Cardiac muscle cell (in vitro differentiated cells and primary cell): ENCODE results near the gene CCDC69. TPM values are rescaled to one million over a fixed set of nuclear protein-coding genes. Genes with fewer than 3 reads are reported as not detected.
A peak's percentile ranks its signal among the peaks of the same experiment; 100 is the strongest.

Experiments
- DNase-seq, 2 donors: peaks; one replicate each; pipeline versions ENCODE4 v3.0.0 to v3.0.0-alpha.2; 2010 to 2017; ENCODE audit warnings: low read depth in 1 of 2, low spot score in 1 of 2
- H3K27ac ChIP-seq: fragments of 200-600 bp; sonication (generic); 2 replicates; pipeline ENCODE4 v1.5.1; 2016
- H3K27me3 ChIP-seq: fragments of 200-600 bp; sonication (generic); 2 replicates; pipeline ENCODE4 v1.6.0; 2016; ENCODE audit warnings: control low read depth
- H3K36me3 ChIP-seq: fragments of 200-600 bp; sonication (generic); 2 replicates; pipeline ENCODE4 v1.5.1; 2016; ENCODE audit warnings: control low read depth
- H3K4me1 ChIP-seq: fragments of 200-600 bp; sonication (generic); 2 replicates; pipeline ENCODE4 v1.8.1; 2017; ENCODE audit warnings: low read depth, mild to moderate bottlenecking, mixed run types
- H3K4me3 ChIP-seq: fragments of 200-600 bp; sonication (generic); 2 replicates; pipeline ENCODE4 v1.5.1; 2016; ENCODE audit warnings: mild to moderate bottlenecking
- H3K9me3 ChIP-seq: fragments of 200-600 bp; sonication (generic); 2 replicates; pipeline ENCODE4 v1.5.1; 2017; ENCODE audit warnings: low read depth, mild to moderate bottlenecking, control low read depth
- polyA plus RNA-seq: library from polyadenylated mRNA; unstranded; fragments of >200 nt; fragmentation: Nextera tagmentation; extraction: Ambion mirVana; gene quantifications from 2 replicates; pipeline ENCODE4 v1.2.1, GENCODE V29; 2016
- total RNA-seq: library from RNA; depleted of rRNA; stranded (reverse); fragments of >200 nt; gene quantifications from 2 replicates; pipeline ENCODE4 v1.2.3, GENCODE V29; 2016
- TF ChIP-seq, protein P1 (sequence below): IDR thresholded peaks from 2 replicates; pipeline ENCODE4 v1.5.1; 2012; ENCODE audit warnings: low read depth, mild to moderate bottlenecking, low read length

The CCDC69 gene
- total and polyA plus RNA-seq, 2 experiments from 2014 or later: 70.4 to 104 TPM

DNA sequence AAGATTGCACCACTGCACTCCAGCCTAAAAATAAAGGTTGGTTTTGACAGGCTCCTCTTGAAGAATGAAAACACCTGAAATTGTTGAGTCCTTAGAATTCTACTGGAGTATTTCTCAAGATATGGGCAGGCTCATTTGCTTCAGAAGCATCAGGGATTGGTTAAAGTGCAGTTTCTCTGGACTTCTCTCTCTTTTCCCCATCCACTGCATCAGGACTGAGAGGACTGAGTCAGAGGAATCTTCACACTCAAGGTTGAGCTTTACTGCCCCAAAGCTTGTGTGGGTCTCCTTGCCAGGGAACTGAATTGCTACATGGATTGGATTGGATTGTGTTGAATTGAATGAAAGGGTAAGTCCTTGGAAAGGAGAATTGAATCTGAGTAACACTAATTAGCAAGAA is 7.5 kb upstream of the CCDC69 start:
- H3K27ac ChIP-seq: no peak overlapping the region
- no peak for DNase-seq

DNA sequence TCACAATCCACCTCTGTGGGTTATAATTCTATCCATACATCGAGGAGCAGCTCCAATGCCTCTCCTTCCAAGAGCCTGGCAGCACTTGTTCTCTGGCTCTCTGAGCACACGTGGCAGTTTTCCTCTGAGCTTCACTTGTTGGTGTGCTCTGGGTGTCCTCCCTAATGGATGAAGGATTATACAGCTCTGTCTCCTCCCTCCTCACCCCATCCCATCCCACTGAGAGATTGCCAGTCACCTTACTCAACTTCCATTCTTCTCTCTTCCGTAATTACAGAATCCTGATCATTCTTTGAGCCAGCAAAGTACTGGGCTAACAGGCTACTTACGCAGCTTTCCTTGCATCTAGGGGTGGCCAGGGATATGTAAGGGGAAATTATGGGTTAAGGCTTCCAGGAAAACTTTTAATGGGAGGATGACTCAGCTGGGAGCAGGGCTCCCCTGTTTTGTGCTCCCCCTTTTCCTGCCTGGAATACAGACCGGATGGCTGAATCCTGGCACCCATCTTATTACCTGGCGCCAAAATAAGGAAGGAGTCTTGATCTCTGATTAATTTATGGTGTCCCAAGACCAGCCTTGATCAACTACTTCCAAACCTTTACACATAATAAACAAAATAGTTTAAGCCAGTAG is 6.3 kb upstream of the CCDC69 start:
- Histone ChIP-seq H3K27ac (peak overlapping the region; percentile 32), H3K36me3 (no peaks in the 10 kb centered on the region), H3K27me3 (no peaks in the 10 kb centered on the region), H3K4me3 (no peak overlapping the region), H3K9me3 (no peaks in the 10 kb centered on the region), H3K4me1 (peaks cover 10% of the 10 kb centered on the region)
- DNase-seq: no peak
- TF ChIP-seq, protein P1, sequence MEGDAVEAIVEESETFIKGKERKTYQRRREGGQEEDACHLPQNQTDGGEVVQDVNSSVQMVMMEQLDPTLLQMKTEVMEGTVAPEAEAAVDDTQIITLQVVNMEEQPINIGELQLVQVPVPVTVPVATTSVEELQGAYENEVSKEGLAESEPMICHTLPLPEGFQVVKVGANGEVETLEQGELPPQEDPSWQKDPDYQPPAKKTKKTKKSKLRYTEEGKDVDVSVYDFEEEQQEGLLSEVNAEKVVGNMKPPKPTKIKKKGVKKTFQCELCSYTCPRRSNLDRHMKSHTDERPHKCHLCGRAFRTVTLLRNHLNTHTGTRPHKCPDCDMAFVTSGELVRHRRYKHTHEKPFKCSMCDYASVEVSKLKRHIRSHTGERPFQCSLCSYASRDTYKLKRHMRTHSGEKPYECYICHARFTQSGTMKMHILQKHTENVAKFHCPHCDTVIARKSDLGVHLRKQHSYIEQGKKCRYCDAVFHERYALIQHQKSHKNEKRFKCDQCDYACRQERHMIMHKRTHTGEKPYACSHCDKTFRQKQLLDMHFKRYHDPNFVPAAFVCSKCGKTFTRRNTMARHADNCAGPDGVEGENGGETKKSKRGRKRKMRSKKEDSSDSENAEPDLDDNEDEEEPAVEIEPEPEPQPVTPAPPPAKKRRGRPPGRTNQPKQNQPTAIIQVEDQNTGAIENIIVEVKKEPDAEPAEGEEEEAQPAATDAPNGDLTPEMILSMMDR: no peak

More for the DNA sequence above, 7.5 kb upstream of the CCDC69 start:
- peaks cover 10% of the 10 kb centered on the region for H3K4me1 ChIP-seq
- H3K27me3 ChIP-seq: no peaks in the 10 kb centered on the region
- TF ChIP-seq, protein P1: no peak
- H3K36me3 ChIP-seq: no peaks in the 10 kb centered on the region
- no peaks in the 10 kb centered on the region for H3K9me3 ChIP-seq
- no peak overlapping the region for H3K4me3 ChIP-seq

GRCh38 chr5:151228986-151229385 is 5.1 kb upstream of the CCDC69 start:
- no peak for DNase-seq
- Histone ChIP-seq H3K9me3 (no peaks in the 10 kb centered on the region), H3K4me3 (no peak overlapping the region)

DNA sequence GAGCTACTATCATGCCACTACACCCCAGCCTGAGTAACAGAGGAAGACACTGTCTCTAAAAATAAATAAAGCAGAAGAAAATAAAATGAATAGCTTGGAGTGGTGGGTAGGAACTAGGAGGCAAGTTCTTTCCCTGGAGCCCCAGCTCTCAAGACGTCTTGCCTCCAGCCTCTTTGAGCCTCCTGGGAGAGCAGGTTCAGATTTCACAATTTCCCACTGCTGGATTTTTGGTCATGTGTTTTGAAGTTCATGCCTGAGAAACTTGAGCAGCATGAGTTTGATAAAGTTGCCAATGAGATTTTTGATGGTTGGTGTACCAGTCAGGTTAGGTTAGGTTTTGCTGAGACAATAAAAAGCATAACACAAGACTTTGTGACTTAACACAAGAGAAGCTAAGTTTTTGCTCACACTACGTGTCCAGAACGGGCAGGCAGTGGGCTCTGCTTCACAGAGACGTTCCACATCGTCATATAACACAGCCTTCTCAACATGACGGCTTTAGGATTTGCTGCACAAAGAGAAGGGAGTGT is 4.1 kb upstream of the CCDC69 start:
- TF ChIP-seq, protein P1: no peak
- Histone ChIP-seq H3K9me3 (no peaks in the 10 kb centered on the region), H3K4me3 (no peak overlapping the region), H3K27me3 (no peaks in the 10 kb centered on the region), H3K27ac (no peak overlapping the region), H3K4me1 (peaks cover under 1% of the 10 kb centered on the region), H3K36me3 (no peaks in the 10 kb centered on the region)
- peak in 1 of 2 donors; percentile 61 for DNase-seq

More at GRCh38 chr5:151228986-151229385, 5.1 kb upstream of the CCDC69 start:
- TF ChIP-seq, protein P1: no peak
- Histone ChIP-seq H3K27me3 (no peaks in the 10 kb centered on the region), H3K36me3 (no peaks in the 10 kb centered on the region), H3K4me1 (peaks cover under 1% of the 10 kb centered on the region), H3K27ac (no peak overlapping the region)

DNA sequence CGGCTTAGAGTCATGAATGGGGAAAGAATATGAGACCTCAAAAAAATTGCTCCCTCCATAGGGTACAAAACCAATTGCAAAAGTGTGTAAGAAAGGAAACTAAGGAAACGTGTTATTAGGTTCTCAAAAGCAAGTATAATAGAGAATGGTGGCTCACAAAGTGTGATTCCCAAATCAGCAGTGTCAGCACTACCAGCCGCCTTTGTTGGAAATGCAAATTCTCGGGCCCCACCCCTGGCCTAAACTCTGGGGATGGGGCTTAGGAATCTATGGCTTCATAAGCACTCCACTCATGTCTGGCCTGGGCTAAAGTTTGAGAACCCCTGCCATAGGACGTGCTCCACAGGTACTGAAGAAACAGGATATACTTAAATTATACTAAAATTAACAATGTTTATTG is 1.6 kb upstream of the CCDC69 start:
- H3K4me3 ChIP-seq: no peak overlapping the region
- no peaks in the 10 kb centered on the region for H3K27me3 ChIP-seq
- H3K27ac ChIP-seq: no peak overlapping the region
- H3K36me3 ChIP-seq: no peaks in the 10 kb centered on the region
- TF ChIP-seq, protein P1: no peak
- no peaks in the 10 kb centered on the region for H3K9me3 ChIP-seq
- peaks cover 14% of the 10 kb centered on the region for H3K4me1 ChIP-seq
- no peak for DNase-seq
